NT2/D1 (cell line): ENCODE data around the gene BAZ1A.

Experiments
- DNase-seq: peaks from one replicate; pipeline ENCODE4 v3.0.0-alpha.2; 2011; ENCODE audit warnings: low read depth, low spot score
- H3K27me3 ChIP-seq: 2 replicates; pipeline ENCODE4 v1.6.0; 2011; ENCODE audit warnings: mild to moderate bottlenecking; ENCODE audit not compliant: insufficient read length, insufficient read depth
- H3K36me3 ChIP-seq: 2 replicates; pipeline ENCODE4 v1.6.1; 2011; ENCODE audit warnings: mild to moderate bottlenecking, low read length, mixed read lengths; ENCODE audit not compliant: insufficient read depth, insufficient read length
- H3K4me1 ChIP-seq: 2 replicates; pipeline ENCODE4 v1.5.1; 2011; ENCODE audit not compliant: insufficient read depth, insufficient read length
- H3K4me3 ChIP-seq: 2 replicates; pipeline ENCODE4 v1.5.1; 2011; ENCODE audit warnings: low read depth; ENCODE audit not compliant: insufficient read length
- H3K9ac ChIP-seq: 2 replicates; pipeline ENCODE4 v1.6.0; 2011; ENCODE audit warnings: low read depth; ENCODE audit not compliant: insufficient read length
- H3K9me3 ChIP-seq: 2 replicates; pipeline ENCODE4 v1.5.1; 2011; ENCODE audit warnings: mild to moderate bottlenecking, low read length; ENCODE audit not compliant: insufficient read depth
- SUZ12 ChIP-seq: IDR thresholded peaks from 2 replicates; pipeline ENCODE4 v1.6.1; 2011; ENCODE audit not compliant: insufficient read length, insufficient read depth; ENCODE audit errors: extremely low read depth
- YY1 ChIP-seq: IDR thresholded peaks from 2 replicates; pipeline ENCODE4 v1.6.1; 2011; ENCODE audit not compliant: insufficient read length, insufficient read depth
- ZNF274 ChIP-seq: IDR thresholded peaks from 2 replicates; pipeline ENCODE4 v1.6.1; 2011; ENCODE audit warnings: mild to moderate bottlenecking, low read depth, low read length

The BAZ1A gene

GRCh38 chr14:34796902-34797301, 78.3 kb downstream of the BAZ1A start:
- no peaks in the 10 kb centered on the region for H3K27me3 ChIP-seq
- H3K36me3 ChIP-seq: peaks cover 36% of the 10 kb centered on the region
- no peak for TF ChIP-seq ZNF274
- no peak for TF ChIP-seq YY1
- no peak for TF ChIP-seq SUZ12
- H3K4me3 ChIP-seq: no peak overlapping the region
- DNase-seq: no peak
- H3K9me3 ChIP-seq: peaks cover 11% of the 10 kb centered on the region; the same call in 1 of the 2 replicates
- no peak overlapping the region for H3K9ac ChIP-seq
- H3K4me1 ChIP-seq: no peaks in the 10 kb centered on the region

GRCh38 chr14:34794941-34795340, 80.2 kb downstream of the BAZ1A start:
- no peak overlapping the region for H3K4me3 ChIP-seq
- peaks cover 11% of the 10 kb centered on the region; the same call in 1 of the 2 replicates for H3K9me3 ChIP-seq
- no peaks in the 10 kb centered on the region for H3K4me1 ChIP-seq
- no peak overlapping the region for H3K9ac ChIP-seq
- TF ChIP-seq ZNF274 (no peak), YY1 (no peak), SUZ12 (no peak)
- no peaks in the 10 kb centered on the region for H3K27me3 ChIP-seq
- no peak for DNase-seq
- peaks cover 32% of the 10 kb centered on the region for H3K36me3 ChIP-seq

- Histone ChIP-seq H3K4me1 (no peaks in the 10 kb centered on the region), H3K36me3 (peaks cover 32% of the 10 kb centered on the region), H3K4me3 (no peak overlapping the region), H3K9me3 (peaks cover 11% of the 10 kb centered on the region; the same call in 1 of the 2 replicates), H3K27me3 (no peaks in the 10 kb centered on the region), H3K9ac (no peak overlapping the region)
- TF ChIP-seq SUZ12: no peak
- TF ChIP-seq ZNF274: no peak
- TF ChIP-seq YY1: no peak
- no peak for DNase-seq
These were observed 80.9 kb downstream of the BAZ1A start for GRCh38 chr14:34794217-34794616.

GRCh38 chr14:34792598-34792997, 82.6 kb downstream of the BAZ1A start:
- peaks cover 3% of the 10 kb centered on the region; the same call in 1 of the 2 replicates for H3K9me3 ChIP-seq
- H3K4me3 ChIP-seq: no peak overlapping the region
- H3K27me3 ChIP-seq: no peaks in the 10 kb centered on the region
- no peak for DNase-seq
- TF ChIP-seq YY1: no peak
- TF ChIP-seq SUZ12: no peak
- no peak for TF ChIP-seq ZNF274
- no peak overlapping the region for H3K9ac ChIP-seq
- peaks cover 28% of the 10 kb centered on the region for H3K36me3 ChIP-seq
- no peaks in the 10 kb centered on the region for H3K4me1 ChIP-seq

GRCh38 chr14:34785223-34786006, 89.7 kb downstream of the BAZ1A start:
- Histone ChIP-seq H3K9me3 (no peaks in the 10 kb centered on the region), H3K36me3 (peaks cover 29% of the 10 kb centered on the region), H3K27me3 (no peaks in the 10 kb centered on the region), H3K4me1 (no peaks in the 10 kb centered on the region), H3K4me3 (no peak overlapping the region), H3K9ac (no peak overlapping the region)
- no peak for TF ChIP-seq SUZ12
- TF ChIP-seq ZNF274: no peak
- no peak for TF ChIP-seq YY1
- DNase-seq: no peak

GRCh38 chr14:34782031-34782430, 93.1 kb downstream of the BAZ1A start:
- Histone ChIP-seq H3K36me3 (peaks cover 25% of the 10 kb centered on the region), H3K9me3 (no peaks in the 10 kb centered on the region), H3K27me3 (no peaks in the 10 kb centered on the region), H3K9ac (no peak overlapping the region), H3K4me1 (no peaks in the 10 kb centered on the region), H3K4me3 (no peak overlapping the region)
- no peak for TF ChIP-seq YY1
- TF ChIP-seq ZNF274: no peak
- no peak for TF ChIP-seq SUZ12
- DNase-seq: no peak

GRCh38 chr14:34781242-34781641, 93.9 kb downstream of the BAZ1A start:
- TF ChIP-seq ZNF274 (no peak), YY1 (no peak)
- H3K27me3 ChIP-seq: no peaks in the 10 kb centered on the region
- no peak for DNase-seq
- no peak overlapping the region for H3K9ac ChIP-seq
- no peak overlapping the region for H3K4me3 ChIP-seq
- H3K4me1 ChIP-seq: no peaks in the 10 kb centered on the region
- peaks cover 28% of the 10 kb centered on the region for H3K36me3 ChIP-seq
- no peaks in the 10 kb centered on the region for H3K9me3 ChIP-seq
